ENCODE data around the gene ORM1.
"Not testable (repeated sequence)": the region's sequence is repeated elsewhere in the genome, so short reads cannot be mapped to it uniquely, and the experiment has no call there.

ORM1 gene

GRCh38 chr9:114308361-114308950 lies 14.4 kb upstream of the ORM1 start:
- DNase-seq (ENCODE audit: low spot score), result no peak

GRCh38 chr9:114309096-114309495 lies 13.8 kb upstream of the ORM1 start:
- no peak for DNase-seq (ENCODE audit: low spot score)

DNA sequence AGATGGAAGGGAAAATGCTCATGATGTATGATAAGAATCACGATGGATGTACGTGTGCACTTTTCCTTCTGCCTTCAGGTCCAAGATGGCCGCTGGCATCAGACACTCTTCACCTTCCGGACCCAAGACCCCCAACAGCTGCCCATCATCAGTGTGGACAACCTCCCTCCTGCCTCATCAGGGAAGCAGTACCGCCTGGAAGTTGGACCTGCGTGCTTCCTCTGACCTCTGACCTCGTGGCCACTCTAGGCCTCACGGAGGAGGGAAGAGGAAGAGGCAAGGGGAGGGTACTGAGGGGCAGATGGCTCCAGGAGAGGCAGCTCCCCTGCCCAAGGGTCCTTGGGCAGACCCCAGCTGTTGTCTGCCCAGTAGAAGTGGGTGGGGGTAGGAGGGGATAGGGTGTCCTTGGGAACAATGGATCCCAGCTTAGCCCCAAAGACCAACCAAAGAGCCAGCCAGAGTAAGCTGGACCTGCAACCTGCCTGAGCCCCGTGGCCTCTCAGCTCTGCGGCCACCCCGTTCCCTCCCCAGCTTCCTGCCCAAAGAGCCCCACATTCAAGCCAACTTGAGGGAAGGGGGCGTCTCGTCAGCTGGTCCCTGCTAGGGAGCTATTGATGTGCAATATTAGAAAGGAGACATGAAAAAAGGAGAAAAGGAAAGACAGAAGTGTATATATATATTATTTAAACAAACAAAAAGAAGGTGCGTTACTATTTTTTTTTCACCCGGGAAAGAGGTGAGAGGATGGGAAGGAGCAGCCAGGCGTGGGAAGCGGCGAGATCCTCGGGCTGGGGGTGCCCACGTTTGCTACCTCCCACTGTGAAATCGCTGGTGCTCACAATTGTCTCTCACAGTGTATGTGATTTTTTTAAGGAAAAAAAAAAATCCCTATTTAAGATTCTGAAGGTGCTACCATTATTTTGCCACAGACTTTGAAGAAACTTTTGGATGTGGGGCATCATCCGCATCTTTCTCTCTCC lies 12.1 kb upstream of the ORM1 start:
- no peak for DNase-seq (ENCODE audit: low spot score)

GRCh38 chr9:114311571-114312512 lies 11.1 kb upstream of the ORM1 start:
- DNase-seq (ENCODE audit: low spot score), result no peak

GRCh38 chr9:114312513-114312875 lies 10.4 kb upstream of the ORM1 start:
- DNase-seq (ENCODE audit: low spot score), result no peak

- DNase-seq (ENCODE audit: low spot score), result no peak
Observed at GRCh38 chr9:114313186-114313585, 9.7 kb upstream of the ORM1 start.

DNA sequence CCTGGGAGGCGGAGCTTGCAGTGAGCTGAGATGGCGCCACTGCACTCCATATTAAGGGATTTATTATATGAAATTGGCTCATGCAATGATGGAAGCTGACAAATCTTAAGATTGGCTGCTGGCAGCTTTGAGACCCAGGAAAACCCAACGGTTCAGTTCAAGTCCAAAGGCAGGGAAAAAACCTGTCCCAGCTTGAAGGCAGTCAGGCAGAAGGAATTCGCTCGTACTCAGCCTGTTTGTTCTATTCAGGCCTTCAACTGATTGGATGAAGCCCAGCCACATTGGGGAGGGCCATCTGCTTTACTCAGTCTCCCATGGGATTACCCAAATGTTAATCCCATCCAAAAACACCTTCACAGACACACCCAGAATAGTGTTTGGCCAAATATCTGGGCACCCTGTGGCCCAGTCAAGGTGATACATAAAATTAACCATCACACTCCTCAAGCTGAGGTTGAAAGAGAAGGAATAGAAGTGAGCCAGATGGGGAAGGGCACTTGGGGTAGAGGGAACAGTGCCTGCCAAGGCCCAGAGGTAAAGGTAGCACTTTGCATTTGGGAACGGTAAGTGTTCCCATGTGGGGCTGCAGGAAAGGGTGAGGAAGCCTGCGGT lies 8.5 kb upstream of the ORM1 start:
- no peak for DNase-seq (ENCODE audit: low spot score)

DNA sequence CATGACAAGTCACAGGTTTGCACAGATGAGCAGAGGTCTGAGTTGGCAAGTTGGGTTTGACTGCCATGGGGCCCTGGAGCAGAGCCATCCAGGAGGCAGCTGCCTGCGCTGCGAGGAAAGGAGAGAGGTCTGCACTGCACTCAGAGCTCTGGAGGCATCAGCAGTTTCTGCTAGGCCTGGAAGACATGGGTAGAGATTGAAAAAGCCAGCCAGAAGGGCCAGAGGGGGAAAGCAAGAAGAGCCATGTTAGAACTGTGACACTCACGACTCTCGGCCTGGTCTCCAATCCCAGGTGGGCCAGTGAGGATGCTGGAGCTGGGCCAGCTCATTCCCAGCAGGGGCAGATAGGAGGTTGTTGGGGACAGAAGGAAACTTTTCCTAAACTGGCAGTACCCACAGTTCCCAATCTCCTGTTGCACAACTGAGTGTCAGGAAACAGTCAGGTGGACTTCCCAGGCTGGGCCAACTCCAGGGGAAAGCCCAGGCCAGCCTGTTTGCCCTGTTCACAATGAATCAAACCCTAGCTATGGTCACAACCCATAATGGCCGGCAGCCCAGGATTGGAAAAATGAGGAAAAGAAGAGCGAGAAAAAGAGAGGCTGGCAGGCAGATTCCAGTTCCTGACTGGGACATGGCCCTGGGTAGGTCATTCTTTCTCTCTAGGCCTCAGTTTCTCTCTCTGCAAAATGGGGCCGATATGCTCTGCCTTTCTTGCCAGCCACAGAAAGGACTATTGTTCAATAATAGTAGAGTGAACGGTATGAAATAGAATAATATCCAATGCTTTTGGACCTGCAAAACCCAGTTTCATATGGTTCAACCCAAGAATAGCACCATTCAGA lies 7.8 kb upstream of the ORM1 start:
- no peak for DNase-seq (ENCODE audit: low spot score)

DNA sequence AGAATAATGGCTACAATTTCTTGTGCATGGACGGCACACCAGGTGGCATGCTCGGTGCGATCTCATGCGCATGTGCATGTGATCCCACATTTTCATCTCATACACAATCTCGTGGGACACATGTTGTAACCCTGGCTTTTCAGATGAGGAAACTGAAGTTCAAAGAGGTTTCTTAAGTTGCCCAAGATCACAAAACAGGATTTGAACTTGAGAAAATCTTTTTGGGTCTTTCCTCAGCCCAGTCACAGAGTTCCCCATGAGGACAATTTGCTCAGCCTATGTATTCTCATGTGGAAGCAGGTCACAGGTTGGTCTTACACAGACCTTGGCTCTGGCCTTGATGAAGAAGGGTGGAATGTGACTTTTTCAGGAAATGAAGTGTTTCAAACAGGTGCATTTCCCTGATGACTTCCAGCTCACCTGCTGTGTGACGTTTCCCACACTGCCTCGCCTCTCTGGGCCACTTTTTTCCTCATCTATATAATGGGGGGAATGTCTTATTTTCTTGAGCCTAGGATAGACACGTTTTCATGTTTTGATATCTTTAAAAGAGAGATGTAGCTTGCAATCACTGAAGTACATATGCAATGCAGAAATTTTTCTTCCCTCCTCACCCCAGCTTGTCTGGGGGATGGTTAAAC lies 7.1 kb upstream of the ORM1 start:
- no peak for DNase-seq (ENCODE audit: low spot score)

DNA sequence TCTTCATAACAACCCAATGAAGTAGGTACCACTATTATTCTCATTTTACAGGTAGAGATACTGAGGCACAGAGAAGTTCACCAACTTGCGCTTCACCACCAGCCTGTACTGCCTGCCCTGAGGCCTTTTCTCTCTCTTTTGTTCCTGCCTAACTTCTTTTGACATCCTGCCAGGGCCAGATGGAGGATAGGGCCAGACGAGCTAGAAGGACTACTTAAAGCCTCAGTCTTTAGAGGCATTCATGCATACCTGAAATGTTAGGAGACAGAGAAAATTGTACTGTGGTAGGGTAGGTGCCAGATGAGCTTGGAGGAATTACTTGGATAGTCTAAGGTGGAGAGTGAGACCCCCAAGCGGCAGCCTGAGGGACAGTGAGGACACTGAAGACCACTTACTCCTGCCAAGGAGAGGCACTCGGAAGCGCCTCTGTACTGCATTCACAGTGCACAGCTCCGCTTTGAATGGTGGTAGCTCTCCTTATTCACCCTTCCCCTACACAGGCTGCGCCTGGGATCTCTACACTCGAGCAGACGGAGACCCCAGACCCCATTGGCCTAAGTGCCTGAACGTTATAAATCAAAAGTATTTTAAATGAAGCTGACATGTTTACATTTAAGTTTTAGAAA lies 6.2 kb upstream of the ORM1 start:
- no peak for DNase-seq (ENCODE audit: low spot score)

DNA sequence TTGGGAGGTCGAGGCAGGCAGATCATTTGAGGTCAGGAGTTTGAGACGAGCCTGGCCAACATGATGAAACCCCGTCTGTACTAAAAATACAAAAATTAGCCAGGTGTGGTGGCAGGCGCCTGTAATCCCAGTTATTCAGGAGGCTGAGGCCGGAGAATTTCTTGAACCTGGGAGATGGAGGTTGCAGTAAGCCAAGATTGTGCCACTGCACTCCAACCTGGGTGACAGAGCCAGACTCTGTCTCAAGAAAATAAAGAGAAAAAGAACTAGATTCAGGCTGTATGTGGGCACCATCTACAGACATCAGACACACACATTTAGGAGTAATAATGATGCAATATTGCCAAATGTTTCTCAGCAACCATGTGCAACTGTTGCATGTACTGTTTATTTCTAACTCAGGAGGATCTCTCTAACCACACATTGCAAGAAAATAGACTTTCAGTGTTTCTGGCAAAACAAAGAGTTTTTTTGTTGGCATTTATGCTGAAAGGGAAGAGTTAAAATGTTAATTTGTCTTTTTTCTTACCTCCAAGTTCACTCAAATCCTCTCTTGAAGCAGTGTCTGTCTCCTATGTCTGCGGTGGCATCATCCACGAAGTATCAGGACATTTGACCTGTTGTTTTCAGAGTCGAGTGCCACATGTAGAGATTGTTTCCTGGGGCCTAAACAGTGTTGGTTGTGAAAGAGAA lies 5.1 kb upstream of the ORM1 start:
- no peak for DNase-seq (ENCODE audit: low spot score)

GRCh38 chr9:114318416-114318815 lies 4.5 kb upstream of the ORM1 start:
- DNase-seq (ENCODE audit: low spot score), result no peak

DNA sequence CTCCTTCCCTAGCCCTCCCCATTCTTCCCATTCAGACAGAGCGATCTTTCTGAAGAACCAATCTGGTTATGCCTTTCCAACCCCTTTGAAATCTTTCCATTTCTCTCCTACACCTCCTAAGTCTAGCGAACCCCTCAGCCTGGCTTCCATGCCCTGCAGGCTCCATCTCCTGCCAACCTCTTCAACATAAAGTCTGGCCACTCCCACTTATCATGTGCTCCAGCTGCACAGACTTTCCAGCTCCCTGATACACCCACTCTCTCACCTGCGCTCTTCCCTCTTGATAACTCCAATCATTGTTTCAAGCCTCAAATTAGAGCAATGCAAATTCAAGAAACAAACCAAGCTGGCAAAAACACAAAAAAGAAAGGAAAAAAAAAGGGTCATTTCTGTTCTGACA lies 3.8 kb upstream of the ORM1 start:
- no peak for DNase-seq (ENCODE audit: low spot score)

DNA sequence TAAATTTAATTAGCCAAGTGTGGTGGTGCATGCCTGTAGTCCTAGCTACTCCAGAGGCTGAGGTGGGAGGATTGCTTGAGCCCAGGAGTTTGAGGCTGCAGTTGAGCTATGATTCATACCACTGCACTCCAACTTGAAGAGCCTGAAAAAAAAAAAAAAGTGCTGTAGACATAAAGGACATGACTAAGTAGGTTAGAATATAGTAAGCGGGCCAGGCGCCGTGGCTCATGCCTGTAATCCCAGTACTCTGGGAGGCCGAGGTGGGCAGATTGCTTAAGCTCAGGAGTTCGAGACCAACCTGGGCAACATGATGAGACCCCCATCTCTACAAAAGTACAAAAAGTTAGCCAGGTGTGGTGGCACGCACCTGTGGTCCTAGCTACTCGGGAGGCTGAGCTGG lies 2.2 kb upstream of the ORM1 start:
- DNase-seq (ENCODE audit: low spot score), result not testable (repeated sequence)

DNA sequence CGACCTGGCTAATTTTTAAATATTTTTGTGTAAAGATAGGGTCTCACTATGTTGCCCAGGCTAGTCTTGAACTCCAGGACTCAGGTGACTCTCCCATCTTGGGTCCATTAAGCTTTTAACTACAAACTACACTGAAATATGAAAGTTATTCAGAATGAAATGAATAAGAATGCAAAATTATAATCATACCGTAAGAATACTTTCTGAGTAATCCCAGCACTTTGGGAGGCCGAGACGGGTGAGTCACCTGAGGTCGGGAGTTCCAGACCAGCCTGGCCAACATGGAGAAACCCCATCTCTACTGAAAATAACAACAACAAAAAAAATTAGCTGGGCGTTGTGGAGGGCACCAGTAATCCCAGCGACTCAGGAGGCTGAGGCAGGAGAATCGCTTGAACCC lies 1.1 kb upstream of the ORM1 start:
- DNase-seq (ENCODE audit: low spot score), result no peak

GRCh38 chr9:114322160-114322818 lies 609 bp upstream of the ORM1 start:
- DNase-seq (ENCODE audit: low spot score), result not testable (repeated sequence)

DNA sequence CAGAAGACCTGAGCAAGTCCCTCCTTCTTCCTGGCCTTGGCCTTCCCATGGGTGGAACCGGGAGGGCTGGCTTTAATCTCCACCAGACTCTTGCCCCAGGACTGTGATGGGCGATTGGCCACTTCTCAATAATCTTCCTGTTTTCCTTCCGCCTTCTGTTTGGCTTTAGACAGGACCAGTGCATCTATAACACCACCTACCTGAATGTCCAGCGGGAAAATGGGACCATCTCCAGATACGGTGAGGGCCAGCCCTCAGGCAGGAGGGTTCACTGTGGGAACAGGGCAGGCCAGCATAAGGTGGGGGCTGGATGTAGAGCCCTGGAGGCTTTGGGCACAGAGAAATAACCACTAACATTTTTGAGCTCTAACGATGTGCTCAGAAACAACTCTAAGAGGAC lies 951 bp downstream of the ORM1 start:
- not testable (repeated sequence) for DNase-seq (ENCODE audit: low spot score)

DNA sequence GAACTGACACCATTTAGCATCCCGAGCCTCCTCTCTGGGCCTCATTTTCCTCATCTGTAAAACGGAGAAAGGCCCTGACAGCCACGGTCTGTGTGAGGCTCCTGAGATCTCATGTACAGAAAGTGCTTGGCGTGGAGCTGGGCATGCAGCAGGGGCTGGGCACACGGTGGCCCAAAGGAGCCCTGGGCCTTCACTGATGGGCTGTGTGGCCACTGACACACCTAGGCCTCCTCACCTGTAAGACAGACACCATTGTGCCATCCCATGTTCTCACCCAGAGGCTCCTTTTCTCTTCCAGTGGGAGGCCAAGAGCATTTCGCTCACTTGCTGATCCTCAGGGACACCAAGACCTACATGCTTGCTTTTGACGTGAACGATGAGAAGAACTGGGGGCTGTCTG lies 1.6 kb downstream of the ORM1 start:
- DNase-seq (ENCODE audit: low spot score), result no peak

DNA sequence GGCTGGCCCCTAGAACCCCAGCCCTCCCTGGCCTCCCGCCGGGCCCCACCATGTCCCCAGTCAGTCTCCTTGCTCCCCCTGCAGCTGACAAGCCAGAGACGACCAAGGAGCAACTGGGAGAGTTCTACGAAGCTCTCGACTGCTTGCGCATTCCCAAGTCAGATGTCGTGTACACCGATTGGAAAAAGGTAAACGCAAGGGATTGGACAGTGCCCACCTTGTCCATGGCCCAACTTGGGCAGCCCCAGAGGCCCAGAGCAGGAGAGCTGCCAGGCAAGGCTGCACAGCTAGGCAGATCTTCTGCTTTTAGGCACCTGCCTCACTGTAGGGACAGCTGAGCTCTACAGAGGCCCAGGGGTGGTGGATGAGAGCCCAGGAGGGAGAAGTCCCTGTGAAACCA lies 2.1 kb downstream of the ORM1 start:
- DNase-seq (ENCODE audit: low spot score), result not testable (repeated sequence)
